GM19099 (cell line): ENCODE data around the gene PHF14.

Source experiments
- POLR2A ChIP-seq: IDR thresholded peaks from 3 replicates; pipeline ENCODE4 v1.6.1; 2011; ENCODE audit warnings: low read depth; ENCODE audit not compliant: insufficient read length; ENCODE audit errors: extremely low read depth

PHF14 gene, protein sequence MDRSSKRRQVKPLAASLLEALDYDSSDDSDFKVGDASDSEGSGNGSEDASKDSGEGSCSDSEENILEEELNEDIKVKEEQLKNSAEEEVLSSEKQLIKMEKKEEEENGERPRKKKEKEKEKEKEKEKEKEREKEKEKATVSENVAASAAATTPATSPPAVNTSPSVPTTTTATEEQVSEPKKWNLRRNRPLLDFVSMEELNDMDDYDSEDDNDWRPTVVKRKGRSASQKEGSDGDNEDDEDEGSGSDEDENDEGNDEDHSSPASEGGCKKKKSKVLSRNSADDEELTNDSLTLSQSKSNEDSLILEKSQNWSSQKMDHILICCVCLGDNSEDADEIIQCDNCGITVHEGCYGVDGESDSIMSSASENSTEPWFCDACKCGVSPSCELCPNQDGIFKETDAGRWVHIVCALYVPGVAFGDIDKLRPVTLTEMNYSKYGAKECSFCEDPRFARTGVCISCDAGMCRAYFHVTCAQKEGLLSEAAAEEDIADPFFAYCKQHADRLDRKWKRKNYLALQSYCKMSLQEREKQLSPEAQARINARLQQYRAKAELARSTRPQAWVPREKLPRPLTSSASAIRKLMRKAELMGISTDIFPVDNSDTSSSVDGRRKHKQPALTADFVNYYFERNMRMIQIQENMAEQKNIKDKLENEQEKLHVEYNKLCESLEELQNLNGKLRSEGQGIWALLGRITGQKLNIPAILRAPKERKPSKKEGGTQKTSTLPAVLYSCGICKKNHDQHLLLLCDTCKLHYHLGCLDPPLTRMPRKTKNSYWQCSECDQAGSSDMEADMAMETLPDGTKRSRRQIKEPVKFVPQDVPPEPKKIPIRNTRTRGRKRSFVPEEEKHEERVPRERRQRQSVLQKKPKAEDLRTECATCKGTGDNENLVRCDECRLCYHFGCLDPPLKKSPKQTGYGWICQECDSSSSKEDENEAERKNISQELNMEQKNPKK

DNA sequence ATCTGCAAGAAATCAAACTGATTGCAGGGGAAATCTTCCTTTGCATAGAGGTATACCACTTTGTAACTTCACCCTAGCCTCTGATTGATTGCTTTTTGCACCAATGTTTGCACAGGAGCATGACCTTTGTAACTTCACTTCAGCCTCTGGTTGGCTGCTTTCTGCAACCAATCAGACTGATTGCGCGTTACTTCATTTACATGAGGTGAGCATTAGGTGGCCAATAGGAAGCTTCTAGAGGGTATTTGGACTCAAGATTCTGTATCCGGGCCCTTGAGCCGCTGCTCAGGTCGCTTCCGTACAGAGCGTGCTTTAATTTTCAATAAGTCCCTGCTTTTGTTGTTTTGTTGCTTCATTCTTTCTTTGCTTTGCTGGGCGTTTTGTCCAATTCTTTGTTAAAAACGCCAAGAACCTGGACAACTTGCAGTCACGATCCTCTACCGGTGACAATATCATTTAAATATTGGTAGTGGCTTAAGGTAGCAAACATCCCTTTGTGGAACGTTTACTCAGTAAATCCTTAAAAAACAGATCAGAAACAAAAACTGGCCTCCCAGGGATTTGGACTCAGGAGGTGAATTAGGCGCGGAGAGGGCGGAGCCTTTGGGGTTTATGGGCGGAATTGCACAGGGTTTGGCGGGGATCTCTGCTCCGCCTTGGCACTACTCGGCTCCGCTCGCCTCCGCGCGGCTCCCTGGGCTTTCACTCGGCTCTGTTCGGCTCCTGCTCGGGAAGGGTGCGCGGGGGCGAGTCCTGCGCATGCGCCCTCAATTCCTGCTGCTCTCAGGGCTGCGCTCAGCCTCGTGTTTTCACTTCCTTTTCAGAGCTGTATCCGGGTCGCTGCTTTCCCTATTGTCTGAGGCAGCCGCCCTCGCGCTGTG is at the start of gene PHF14:
Gene PHF14, plus strand, starts transcription at position 812 of the 881 bp plus-strand sequence. CDS start 452 bp downstream, outside the sequence.
- TF ChIP-seq POLR2A = peak; percentile 84

DNA sequence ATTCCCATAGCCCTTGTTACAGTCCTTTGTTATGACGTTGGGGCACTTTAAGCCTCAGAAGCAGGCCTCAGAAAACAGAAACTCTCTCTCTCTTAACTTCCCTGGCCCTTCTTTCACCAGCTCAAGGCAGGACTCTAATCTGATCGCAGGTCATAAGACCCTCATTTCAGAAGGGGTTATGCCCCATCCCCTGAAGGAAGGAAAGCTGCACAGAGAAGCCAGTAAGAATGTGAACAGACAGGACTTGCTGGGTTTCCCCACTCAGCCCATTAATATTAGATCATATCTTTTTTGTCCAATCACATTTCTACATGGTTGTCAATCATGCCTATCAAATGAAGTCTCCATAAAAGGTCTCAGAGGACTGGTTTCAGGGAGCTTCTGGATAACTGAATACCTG is 49.3 kb upstream of the PHF14 start:
- TF ChIP-seq POLR2A = no peak

DNA sequence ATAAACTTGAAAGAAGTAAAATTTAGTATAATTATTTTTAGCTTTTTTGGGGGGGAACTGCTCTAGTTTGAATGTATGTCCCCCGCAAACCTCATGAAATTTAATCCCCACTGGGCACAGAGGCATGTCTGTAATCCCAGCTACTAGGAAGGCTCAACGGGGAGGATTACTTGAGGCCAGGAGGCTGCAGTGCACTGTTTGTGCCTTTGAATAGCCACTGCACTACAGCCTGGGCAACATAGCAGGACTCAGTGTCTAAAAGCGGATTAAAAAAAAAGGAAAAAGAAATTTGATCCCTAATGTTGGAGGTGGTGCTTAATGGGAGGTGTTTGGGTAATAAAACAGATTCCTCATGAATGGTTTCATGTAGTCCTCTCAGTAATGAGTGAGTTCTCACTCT is 43.1 kb upstream of the PHF14 start:
- TF ChIP-seq POLR2A = no peak

DNA sequence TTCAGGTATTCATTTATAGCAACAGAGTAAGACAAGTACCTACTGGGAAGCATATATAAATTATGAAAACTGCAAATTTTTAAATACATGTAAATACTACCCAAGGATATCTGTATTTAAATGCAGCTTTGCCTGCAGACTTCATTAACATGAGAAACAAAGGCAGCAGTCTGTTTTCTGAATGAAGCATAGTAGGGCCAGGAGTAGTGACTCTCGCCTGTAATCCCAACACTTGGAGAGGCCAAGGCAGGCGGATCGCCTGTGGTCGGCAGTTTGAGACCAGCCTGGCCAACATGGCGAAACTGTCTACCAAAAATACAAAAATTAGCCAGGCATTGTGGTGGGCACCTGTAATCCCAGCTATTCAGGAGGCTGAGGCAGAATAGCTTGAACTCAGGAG is 42.5 kb upstream of the PHF14 start:
- no peak for TF ChIP-seq POLR2A

DNA sequence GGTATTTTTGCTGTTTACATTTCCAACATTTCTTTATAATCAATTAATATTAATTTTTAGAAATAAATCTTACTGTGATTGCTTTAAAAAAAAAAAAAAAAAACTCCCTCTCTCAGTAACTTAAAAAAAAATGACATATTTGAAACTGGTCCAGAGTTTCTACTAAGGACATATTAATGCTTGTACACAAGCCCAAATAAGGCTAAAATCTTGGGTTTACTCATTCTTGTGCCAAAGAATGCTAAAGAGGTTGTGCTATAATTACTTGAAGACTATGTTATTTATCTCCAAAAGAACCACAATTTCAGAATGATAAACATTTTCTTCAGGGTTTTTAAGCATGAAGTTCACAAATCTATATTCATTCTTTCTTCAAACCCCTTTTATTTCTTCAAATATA is 39.4 kb upstream of the PHF14 start:
- no peak for TF ChIP-seq POLR2A

DNA sequence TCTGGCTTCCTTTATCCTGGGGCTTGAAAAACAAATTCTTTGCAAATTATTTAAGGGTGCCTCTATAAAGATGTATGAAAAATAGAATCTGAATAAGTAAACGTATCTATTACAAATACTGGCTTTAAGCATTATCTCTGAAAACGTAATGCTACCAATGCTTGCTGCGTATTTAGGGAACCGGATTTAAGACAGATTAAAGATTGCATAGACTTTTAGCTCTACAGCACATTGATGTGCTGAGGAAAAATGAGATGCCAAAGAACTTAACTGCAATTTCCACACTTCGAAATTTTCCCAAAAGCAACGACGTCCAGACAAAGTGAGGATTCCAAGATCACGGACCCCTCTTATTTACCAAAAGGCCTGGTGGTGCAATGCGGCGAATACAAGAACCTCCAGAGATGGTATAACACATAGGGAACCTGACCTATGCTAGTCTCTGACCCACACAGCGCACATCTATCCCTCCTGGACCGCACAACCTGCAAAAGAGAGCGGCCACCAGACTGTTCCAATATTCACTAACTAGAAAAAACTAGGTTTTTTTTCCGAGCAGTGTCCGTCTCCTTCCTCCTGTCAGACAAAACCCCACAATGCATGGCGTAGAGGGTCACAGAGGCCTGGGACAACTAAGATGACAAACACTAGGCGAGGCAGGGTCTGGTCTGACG is 34.3 kb upstream of the PHF14 start:
- no peak for TF ChIP-seq POLR2A

DNA sequence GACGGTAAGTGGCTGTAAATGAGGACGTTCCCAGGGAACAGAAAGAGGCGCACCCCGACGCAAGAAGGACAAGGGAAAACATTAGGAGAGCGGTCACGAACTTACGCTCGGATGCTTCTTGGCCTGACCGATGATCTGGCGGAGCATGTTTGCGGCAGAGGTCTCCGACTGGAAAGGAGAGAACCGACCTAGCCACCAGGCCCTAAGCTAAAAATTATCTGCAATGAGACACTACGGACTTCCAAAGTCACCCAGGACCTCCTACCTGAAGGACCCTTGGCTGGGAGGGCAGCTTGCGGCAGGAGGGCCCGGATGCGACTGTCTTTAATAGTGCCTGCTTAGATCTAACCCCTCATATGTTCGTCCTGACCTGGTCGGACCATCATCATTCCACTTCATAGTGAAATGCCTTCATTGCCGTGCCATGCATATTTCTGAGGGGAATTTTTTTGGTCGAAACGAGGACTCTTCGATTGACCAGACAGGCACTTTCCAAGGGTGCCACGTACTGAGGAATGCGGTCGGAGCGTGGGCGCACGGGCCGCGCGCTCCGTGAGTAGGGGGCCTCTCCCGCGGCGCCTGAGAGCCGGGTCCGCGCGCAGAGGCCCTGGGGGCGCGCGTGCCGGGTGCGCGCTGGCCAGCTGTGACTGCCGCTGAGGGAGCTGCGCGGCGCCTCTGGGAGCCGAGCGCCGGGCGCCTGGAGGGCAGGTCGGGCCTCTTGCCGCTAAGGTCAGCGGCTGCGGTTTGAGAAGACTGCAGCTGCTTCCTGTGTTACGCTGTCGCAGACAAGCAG is 33.6 kb upstream of the PHF14 start:
- TF ChIP-seq POLR2A = peak; percentile 90

DNA sequence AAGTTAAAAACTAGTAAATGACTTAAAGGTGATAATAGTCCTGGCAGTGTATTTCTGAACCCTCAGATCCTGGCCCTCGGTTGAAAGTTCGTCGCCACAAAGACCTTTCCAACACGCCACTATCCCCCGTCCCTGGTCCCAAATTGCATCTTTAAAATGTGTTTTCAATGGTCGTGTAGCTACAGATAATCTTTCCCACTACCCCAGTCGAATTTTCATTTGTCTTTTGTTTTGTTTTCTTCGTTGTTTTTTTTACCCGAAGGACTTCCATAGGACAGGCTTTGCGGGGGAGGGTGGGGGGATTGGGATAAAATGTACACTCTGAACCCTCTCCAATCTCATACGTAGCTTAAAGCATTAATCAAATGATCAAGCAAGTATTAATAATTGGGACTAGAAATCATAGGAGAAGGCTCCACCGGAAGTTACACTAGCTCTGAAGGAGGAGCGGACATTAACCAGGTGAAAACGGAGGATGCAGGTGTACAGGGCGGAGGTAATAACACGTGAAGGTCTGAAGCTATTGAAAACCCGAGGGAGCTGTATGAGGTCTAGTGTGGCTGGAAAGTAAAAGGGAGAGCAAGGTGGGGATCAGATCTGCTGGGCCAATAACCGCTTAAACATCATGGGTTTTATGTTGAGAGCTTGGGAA is 32.8 kb upstream of the PHF14 start:
- TF ChIP-seq POLR2A = no peak

DNA sequence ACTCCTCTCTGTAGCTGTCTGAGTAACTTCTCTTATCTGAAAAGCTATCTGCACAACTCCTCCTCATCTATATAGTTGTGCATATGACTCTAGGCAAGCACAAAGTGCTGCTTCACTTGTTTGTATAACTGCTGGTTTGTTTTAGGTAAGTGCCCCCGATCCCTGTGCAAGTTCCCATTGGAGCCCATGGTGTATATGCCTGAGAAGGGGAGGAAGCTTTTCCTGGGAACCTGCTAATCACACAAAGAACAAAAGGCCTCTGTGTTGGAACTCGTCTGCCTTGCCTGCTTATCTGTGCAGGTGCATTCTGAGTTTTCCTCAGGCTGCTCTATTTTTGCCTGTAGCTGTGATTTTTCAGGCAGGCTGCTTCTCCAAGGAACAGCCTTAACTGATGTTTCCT is 23.2 kb upstream of the PHF14 start:
- TF ChIP-seq POLR2A = no peak

DNA sequence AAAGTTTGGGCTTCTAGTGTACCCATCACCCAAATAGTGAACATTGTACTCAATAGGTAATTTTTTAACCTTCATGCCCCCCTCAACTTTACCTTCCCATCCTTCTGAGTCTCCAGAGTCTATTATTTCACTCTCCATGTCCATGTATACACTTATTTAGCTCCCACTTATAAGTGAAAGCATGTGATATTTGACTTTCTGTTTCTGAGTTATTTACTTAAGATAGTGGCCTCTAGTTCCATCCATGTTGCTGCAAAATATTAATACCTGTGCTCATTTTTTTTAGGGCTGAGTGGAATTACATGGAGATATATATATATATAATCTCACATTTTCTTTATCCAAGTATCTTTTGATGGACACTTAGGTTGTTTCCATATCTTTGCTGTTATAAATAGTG is 21.1 kb upstream of the PHF14 start:
- TF ChIP-seq POLR2A = no peak

DNA sequence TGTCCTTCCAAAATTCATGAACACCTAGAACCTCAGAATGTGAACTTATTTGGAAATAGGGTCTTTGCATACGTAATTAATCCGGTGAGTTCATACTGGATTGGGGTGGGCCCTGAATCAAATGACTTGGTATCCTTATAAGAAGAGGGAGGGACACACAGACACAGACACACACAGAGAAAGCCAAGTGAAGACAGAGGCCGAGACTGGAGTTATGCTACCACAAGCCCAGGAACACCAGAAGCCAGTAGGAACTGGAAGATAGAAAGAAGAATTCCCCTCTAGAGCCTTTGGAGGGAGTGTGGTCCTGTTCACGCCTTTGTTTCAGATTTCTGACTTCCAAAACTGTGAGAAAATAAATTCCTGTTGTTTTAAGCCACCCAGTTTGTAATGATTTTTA is 17.1 kb upstream of the PHF14 start:
- no peak for TF ChIP-seq POLR2A

DNA sequence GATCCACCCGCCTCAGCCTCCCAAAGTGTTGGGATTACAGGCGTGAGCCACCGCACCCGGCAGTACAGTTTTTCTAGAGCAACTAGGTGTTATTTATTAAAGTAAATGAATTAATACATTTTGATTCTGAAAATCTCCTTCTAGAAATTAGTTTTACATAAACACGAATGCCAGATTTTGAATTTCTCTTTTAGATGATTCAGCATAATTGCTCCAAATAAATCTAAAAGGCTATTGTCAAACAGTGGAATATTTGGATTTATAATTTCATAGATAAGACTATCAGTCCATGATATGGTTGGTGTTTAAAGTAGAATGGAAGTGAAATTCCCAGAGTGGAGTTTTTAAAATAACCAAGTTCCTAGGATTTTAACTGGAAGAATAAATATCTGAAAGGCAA is 1.5 kb upstream of the PHF14 start:
- TF ChIP-seq POLR2A = no peak
